ENCODE measurements around the gene RNF121. TPM values are rescaled to one million over a fixed set of nuclear protein-coding genes. Genes with fewer than 3 reads are reported as not detected.
A peak's percentile ranks its signal among the peaks of the same experiment; 100 is the strongest.

RNF121 gene
- total and polyA plus RNA-seq, 7 donors = 23.0 to 51.7 (median 27.5) TPM

- WGBS, 3 donors = 17 to 37% (median 24%) methylated on average over 2 of the region's 2 CpGs
- H3K27ac ChIP-seq = peak overlapping the region; percentile 47
- no peak for TF ChIP-seq CTCF (IDR thresholded peaks at IDR 0.05)
- peak overlapping the region; percentile 41 for H3K4me3 ChIP-seq
- peaks cover 3 to 54% of the 10 kb centered on the region in 2 donors for H3K36me3 ChIP-seq (ENCODE audit: insufficient read depth in 1 of 2, low read depth in 1 of 2)
- no peak for DNase-seq
- no peaks in the 10 kb centered on the region for H3K9me3 ChIP-seq
- H3K4me1 ChIP-seq = peaks cover 5% of the 10 kb centered on the region
- ATAC-seq = no peak
- intact Hi-C loops (cut with DNase I) = no loop called here
- H3K27me3 ChIP-seq (ENCODE audit: insufficient read depth in 3 of 3, low read length in 2 of 3) = no peaks in the 10 kb centered on the region
Measured at GRCh38 chr11:71999362-71999761, 70.5 kb downstream of the RNF121 start.

- peaks cover 5% of the 10 kb centered on the region for H3K4me1 ChIP-seq
- 58 to 76% (median 65%) methylated on average over 8 of the region's 8 CpGs for WGBS, 3 donors
- peaks cover 5 to 54% of the 10 kb centered on the region in 2 donors for H3K36me3 ChIP-seq (ENCODE audit: insufficient read depth in 1 of 2, low read depth in 1 of 2)
- intact Hi-C loops (cut with DNase I) = no loop called here
- ATAC-seq (no peak), DNase-seq (no peak)
- peak overlapping the region; percentile 41 for H3K4me3 ChIP-seq
- no peaks in the 10 kb centered on the region for H3K27me3 ChIP-seq (ENCODE audit: insufficient read depth in 3 of 3, low read length in 2 of 3)
- peak overlapping the region; percentile 37 for H3K27ac ChIP-seq
- no peaks in the 10 kb centered on the region for H3K9me3 ChIP-seq
- no peak for TF ChIP-seq CTCF (IDR thresholded peaks at IDR 0.05)
Measured at GRCh38 chr11:71999798-72000197, 71.0 kb downstream of the RNF121 start.

GRCh38 chr11:72000202-72000867, 71.5 kb downstream of the RNF121 start:
- H3K4me3 ChIP-seq = no peak overlapping the region
- peak overlapping the region; percentile 37 for H3K27ac ChIP-seq
- no peak for ATAC-seq
- TF ChIP-seq CTCF (IDR thresholded peaks at IDR 0.05) = no peak
- H3K36me3 ChIP-seq (ENCODE audit: insufficient read depth in 1 of 2, low read depth in 1 of 2) = peaks cover 5 to 57% of the 10 kb centered on the region in 2 donors
- WGBS, 3 donors = 83 to 89% (median 85%) methylated on average over 10 of the region's 10 CpGs
- H3K27me3 ChIP-seq (ENCODE audit: insufficient read depth in 3 of 3, low read length in 2 of 3) = no peaks in the 10 kb centered on the region
- intact Hi-C loops (cut with DNase I) = no loop called here
- DNase-seq = no peak
- no peaks in the 10 kb centered on the region for H3K9me3 ChIP-seq
- H3K4me1 ChIP-seq = peaks cover 5% of the 10 kb centered on the region

GRCh38 chr11:72001285-72001684, 72.4 kb downstream of the RNF121 start:
- Histone ChIP-seq H3K27ac (no peak overlapping the region), H3K4me1 (peaks cover 5% of the 10 kb centered on the region), H3K36me3 (ENCODE audit: insufficient read depth in 1 of 2, low read depth in 1 of 2) (peaks cover 5 to 61% of the 10 kb centered on the region in 2 donors), H3K9me3 (no peaks in the 10 kb centered on the region), H3K27me3 (ENCODE audit: insufficient read depth in 3 of 3, low read length in 2 of 3) (no peaks in the 10 kb centered on the region), H3K4me3 (no peak overlapping the region)
- WGBS, 3 donors = 59 to 82% (median 73%) methylated on average over 11 of the region's 11 CpGs
- intact Hi-C loops (cut with DNase I) = no loop called here
- ATAC-seq (no peak), DNase-seq (no peak)
- TF ChIP-seq CTCF (IDR thresholded peaks at IDR 0.05) = no peak

Measured in psoas muscle (tissue), 8 donors.